ENCODE data around the gene BCL7C. TPM values are rescaled to one million over a fixed set of nuclear protein-coding genes. Genes with fewer than 3 reads are reported as not detected.
A peak's percentile ranks its signal among the peaks of the same experiment; 100 is the strongest.

The BCL7C gene
- total and polyA plus RNA-seq, 2 of the 4 experiments (the other 2 are of a cell fraction), result 32.3 to 34.9 TPM

- H3K14ac ChIP-seq (replicated peaks; ENCODE audit: low read depth, low read length), result no peak overlapping the region
- no peak overlapping the region for H3K18ac ChIP-seq (ENCODE audit: low read depth, low read length)
- no peak for ATAC-seq (ENCODE audit: low read depth)
- H2BK20ac ChIP-seq (ENCODE audit: low read depth, low read length), result no peak overlapping the region
- H3K56ac ChIP-seq (ENCODE audit: extremely low read depth, insufficient read depth, low read length), result no peak overlapping the region
- 93% methylated on average over 2 of the region's 2 CpGs; no CpG with 5 or more reads in 1 of the 2 experiments for WGBS, 2 experiments (ENCODE audit: extremely low coverage in 2 of 2, insufficient read length in 1 of 2)
- TF ChIP-seq MXI1 (IDR thresholded peaks at IDR 0.05; ENCODE audit: borderline replicate concordance, low read depth, low read length) (no peak), CEBPB (IDR thresholded peaks at IDR 0.05; ENCODE audit: low read depth, low read length) (peak; percentile 71)
- no peak overlapping the region for H3K4me2 ChIP-seq (ENCODE audit: low read depth, low read length)
- peaks cover 4% of the 10 kb centered on the region; the same call in 1 of the 2 replicates for H3K9me1 ChIP-seq (ENCODE audit: insufficient read depth, low read length)
- in situ Hi-C loops (cut with MboI; ENCODE audit: low sequenced_read_pairs), result no loop called here
- peak; percentile 22 for DNase-seq
- H3K4me1 ChIP-seq (ENCODE audit: control insufficient read depth, insufficient read depth, low read length), result no peaks in the 10 kb centered on the region
- no peak overlapping the region for H3K9ac ChIP-seq (ENCODE audit: low read depth, low read length)
- H3K4me3 ChIP-seq (ENCODE audit: insufficient read depth, low read depth, low read length), result no peak overlapping the region
- no peak overlapping the region for H3K23ac ChIP-seq (ENCODE audit: low read depth, low read length)
- no peaks in the 10 kb centered on the region; the same call in 1 of the 2 replicates for H4K20me1 ChIP-seq (ENCODE audit: insufficient read depth, low read length)
- ChIA-PET POLR2A (ENCODE audit: unreplicated experiment) (no interaction called here), CTCF (interaction anchor here (2.5 kb wide), 1 partner anchor 9 kb away, joined by 6 read pairs; no protein-coding TSS in a partner anchor)
- dilution Hi-C loops (cut with HindIII; ENCODE audit: low sequenced_read_pairs, unreplicated experiment), result no loop called here
- no peak overlapping the region for H3K27ac ChIP-seq (ENCODE audit: insufficient read depth, low read length)
- no peak overlapping the region for H2BK120ac ChIP-seq (ENCODE audit: low read depth, low read length)
- no peak overlapping the region for H2BK5ac ChIP-seq (ENCODE audit: low read depth, low read length, poor library complexity, severe bottlenecking)
- no peak overlapping the region for H3K4ac ChIP-seq (ENCODE audit: low read depth, low read length)
- no peak overlapping the region for H4K5ac ChIP-seq (ENCODE audit: low read depth, low read length)
- intact Hi-C loops (cut with micrococcal nuclease), result no loop called here
- H3K79me1 ChIP-seq (ENCODE audit: low read depth in 1 of 2, low read length in 2 of 2), result peaks cover 0 to 8% of the 10 kb centered on the region in 2 experiments; a peak in 1 of 4 replicates
- no peak overlapping the region for H2AK5ac ChIP-seq (ENCODE audit: low read depth, low read length)
- H2AK9ac ChIP-seq (replicated peaks; ENCODE audit: low read depth, low read length, poor library complexity), result no peak overlapping the region
- no peaks in the 10 kb centered on the region for H3K27me3 ChIP-seq (ENCODE audit: control insufficient read depth, insufficient read depth, low read length)
- H4K8ac ChIP-seq (ENCODE audit: low read depth in 2 of 2, low read length in 2 of 2), result no peak overlapping the region
- BruUV-seq (replicated peaks), result no TSS peak
- H3K36me3 ChIP-seq (ENCODE audit: control insufficient read depth, insufficient read depth, low read length), result peaks cover 18% of the 10 kb centered on the region
- H4K91ac ChIP-seq (ENCODE audit: insufficient read depth, low read depth, low read length), result no peak overlapping the region
- H2BK15ac ChIP-seq (ENCODE audit: low read depth, low read length), result no peak overlapping the region
- H2AFZ ChIP-seq (replicated peaks; ENCODE audit: low read length, poor library complexity), result no peak overlapping the region
- H3K9me3 ChIP-seq (ENCODE audit: control insufficient read depth, insufficient read depth, low read length), result no peaks in the 10 kb centered on the region
Measured at GRCh38 chr16:30853758-30854157, 40.1 kb downstream of the BCL7C start.
